Lower leg skin (tissue), 4 donors: Measurements from ENCODE around the gene NEDD8. TPM values are rescaled to one million over a fixed set of nuclear protein-coding genes. Genes with fewer than 3 reads are reported as not detected.

Experiments
- DNase-seq, 2 donors: peaks; one replicate each; pipeline ENCODE4 v3.0.0-alpha.2; 2019; ENCODE audit warnings: low spot score in 2 of 2
- H3K4me3 ChIP-seq: fragments of 200-600 bp; sonication (generic); 2 replicates; pipeline ENCODE4 v1.5.1; 2017; ENCODE audit warnings: mild to moderate bottlenecking, low read depth; ENCODE audit not compliant: poor library complexity, severe bottlenecking
- POLR2A ChIP-seq, 2 donors: fragments of 450-650 bp; IDR thresholded peaks; one replicate each; pipeline ENCODE4 v1.6.1; 2016 to 2017; ENCODE audit warnings: antibody characterized with exemption in 2 of 2, mild to moderate bottlenecking in 1 of 2, moderate library complexity in 1 of 2
- WGBS, 2 donors: methylation state at CpG; one replicate each; pipeline ENCODE4 v1.1.5; 2018; 5-methylcytosine and 5-hydroxymethylcytosine counted together
- intact Hi-C: fragments of 100-400 bp; cut with DNase I; formaldehyde crosslinking; loops from one replicate; pipeline ENCODE4 v1.15.0; 2023; ENCODE audit warnings: low total_unique reads
- total RNA-seq, 4 donors: library from RNA; depleted of rRNA; stranded (reverse); fragments of >200 nt; gene quantifications; one replicate each; pipeline ENCODE4 v1.1.0, GENCODE V29; 2016
- TF ChIP-seq, protein P1 (sequence below), 3 donors: fragments of 450-650 bp; IDR thresholded peaks; one replicate each; pipeline ENCODE4 v1.5.1; 2016; ENCODE audit warnings: antibody characterized with exemption in 3 of 3, mild to moderate bottlenecking in 3 of 3, moderate library complexity in 2 of 3

Gene NEDD8
- total RNA-seq, 4 donors from 2014 or later = 68.0 to 153 (median 107) TPM

DNA sequence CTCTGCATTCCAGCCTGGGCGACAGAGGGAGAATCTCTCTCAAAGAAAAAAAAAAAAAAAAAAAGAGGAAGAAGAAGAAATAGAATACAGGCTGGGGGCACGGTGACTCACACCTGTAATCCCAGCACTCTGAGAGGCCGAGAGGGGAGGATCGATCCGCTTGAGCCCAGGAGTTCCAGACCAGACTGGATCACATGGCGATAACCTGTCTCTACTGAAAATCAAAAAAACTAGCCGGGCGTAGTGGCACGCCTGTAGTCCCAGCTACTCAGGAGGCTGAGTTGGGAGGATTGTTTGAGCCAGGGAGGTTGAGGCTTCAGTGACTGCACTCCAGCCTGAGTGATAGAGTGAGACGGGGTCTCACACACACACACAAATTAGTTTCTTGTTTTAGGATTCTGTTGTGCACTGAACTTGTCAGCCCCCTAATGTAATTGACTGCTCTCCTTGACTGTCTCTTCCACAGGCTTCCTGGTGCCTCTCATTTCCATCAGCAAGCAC lies 11.2 kb upstream of the NEDD8 start:
- no peak for TF ChIP-seq POLR2A (IDR thresholded peaks at IDR 0.05)
- TF ChIP-seq, protein P1, sequence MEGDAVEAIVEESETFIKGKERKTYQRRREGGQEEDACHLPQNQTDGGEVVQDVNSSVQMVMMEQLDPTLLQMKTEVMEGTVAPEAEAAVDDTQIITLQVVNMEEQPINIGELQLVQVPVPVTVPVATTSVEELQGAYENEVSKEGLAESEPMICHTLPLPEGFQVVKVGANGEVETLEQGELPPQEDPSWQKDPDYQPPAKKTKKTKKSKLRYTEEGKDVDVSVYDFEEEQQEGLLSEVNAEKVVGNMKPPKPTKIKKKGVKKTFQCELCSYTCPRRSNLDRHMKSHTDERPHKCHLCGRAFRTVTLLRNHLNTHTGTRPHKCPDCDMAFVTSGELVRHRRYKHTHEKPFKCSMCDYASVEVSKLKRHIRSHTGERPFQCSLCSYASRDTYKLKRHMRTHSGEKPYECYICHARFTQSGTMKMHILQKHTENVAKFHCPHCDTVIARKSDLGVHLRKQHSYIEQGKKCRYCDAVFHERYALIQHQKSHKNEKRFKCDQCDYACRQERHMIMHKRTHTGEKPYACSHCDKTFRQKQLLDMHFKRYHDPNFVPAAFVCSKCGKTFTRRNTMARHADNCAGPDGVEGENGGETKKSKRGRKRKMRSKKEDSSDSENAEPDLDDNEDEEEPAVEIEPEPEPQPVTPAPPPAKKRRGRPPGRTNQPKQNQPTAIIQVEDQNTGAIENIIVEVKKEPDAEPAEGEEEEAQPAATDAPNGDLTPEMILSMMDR (IDR thresholded peaks at IDR 0.05) = no peak
- intact Hi-C loops = loop anchor here (2.0 kb wide), 1 partner anchor 53 kb away; no protein-coding TSS in a partner anchor
- peak in 1 of 2 donors; percentile 86 for DNase-seq
- H3K4me3 ChIP-seq = no peak overlapping the region
- 54 to 58% methylated on average over 10 of the region's 10 CpGs for WGBS, 2 donors

DNA sequence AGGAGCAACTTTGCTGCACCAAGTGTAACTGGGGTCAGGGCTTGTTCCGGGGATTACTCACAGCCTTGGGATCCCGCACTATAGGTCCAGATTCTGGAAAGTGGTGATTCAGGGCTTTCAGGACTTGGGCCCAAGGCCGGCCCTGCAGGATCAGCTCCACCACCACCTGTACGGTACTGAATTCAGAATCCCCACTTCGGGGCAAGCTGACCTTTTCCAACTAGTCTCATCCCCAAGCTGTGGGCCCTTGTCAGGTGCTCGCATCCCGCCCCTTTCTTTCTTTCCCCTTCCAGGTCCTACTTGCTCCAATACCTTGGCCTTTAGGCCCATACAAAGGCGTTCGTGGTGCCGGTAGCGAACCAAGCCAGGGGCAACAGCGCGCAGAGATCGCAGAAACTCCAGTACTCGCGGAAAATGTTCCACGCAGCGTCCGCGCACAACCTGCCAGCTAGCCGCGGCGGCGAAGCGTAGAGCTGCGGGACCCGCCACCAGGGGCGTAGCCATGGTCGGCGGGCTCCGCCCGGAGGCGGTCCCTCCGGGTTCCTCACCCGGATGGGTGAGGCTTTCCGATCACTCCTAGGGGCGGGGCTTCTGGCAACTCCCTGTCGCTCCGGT lies 9.8 kb upstream of the NEDD8 start:
- WGBS, 2 donors = 0 to 1% methylated on average over 27 to 28 of the region's 39 CpGs
- TF ChIP-seq, protein P1 (IDR thresholded peaks at IDR 0.05) = no peak
- intact Hi-C loops = loop anchor here (2.0 kb wide), 1 partner anchor 55 kb away; no protein-coding TSS in a partner anchor
- peak in 1 of 2 donors; percentile 97 for DNase-seq
- H3K4me3 ChIP-seq = peak overlapping the region; percentile 56

DNA sequence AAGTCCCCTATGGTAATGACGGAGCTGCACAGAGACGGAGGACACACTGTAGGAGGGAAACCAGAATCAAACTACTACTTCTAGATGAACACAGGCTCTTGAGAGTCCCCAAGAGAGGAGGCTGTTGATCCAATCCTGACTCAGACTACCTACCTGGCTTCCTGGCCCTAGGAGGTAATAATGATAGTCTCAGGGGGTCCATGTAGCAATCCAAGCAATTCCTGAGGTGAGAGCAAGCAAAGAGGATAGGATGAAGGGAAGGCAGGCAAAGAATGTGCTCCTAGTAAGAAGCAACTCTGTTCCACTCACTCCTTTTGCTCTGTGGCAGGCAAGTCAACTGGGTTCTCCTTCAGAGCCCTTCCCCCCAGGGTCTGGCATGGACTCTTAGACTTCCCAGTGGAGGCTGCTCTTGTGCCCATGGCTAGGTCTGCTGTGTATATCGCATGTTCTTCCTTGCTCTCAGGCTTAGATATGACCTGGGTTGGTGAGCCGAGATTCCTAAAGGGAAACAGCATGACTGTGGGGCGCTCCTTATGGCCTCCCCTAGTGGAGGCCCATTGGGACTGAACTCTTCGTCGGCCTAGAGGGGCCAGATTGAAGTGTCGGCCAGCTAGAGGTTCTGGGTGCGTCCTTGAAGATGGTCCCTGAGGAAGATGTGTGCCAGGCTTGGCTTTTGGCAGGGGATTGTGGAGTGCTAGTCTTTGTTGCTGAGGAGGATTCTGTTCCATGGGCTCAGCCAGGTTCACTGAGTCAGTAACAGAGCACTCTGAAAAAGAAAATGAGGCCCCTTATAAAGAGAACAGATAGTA lies 8.1 kb upstream of the NEDD8 start:
- WGBS, 2 donors = 81 to 82% methylated on average over 9 of the region's 9 CpGs
- DNase-seq = peak in 1 of 2 donors; percentile 83
- intact Hi-C loops = no loop called here
- TF ChIP-seq, protein P1 (IDR thresholded peaks at IDR 0.05) = no peak
- TF ChIP-seq POLR2A (IDR thresholded peaks at IDR 0.05) = no peak
- H3K4me3 ChIP-seq = no peak overlapping the region

DNA sequence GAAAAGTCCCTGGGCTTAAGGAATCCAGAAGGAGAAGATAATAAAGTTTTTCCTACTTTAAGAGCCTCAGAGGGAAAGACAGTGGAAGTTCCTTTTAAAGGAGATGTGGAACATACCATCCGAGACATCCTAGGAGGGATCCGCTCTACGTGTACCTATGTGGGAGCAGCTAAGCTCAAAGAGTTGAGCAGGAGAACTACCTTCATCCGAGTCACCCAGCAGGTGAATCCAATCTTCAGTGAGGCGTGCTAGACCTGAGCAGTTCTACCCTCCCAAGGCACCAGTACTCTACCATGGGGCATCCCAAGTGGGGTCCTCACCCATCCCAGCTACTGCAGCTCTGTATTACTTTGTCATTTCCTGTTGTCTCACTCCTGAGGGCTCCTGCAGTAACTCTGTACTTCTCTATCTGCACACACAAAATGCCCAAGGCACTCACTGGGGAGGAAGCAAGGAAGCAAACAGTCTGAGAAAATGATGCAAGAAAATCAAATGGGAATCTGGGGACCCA lies 6.4 kb upstream of the NEDD8 start:
- TF ChIP-seq, protein P1 (IDR thresholded peaks at IDR 0.05) = no peak
- no peak for TF ChIP-seq POLR2A (IDR thresholded peaks at IDR 0.05)
- intact Hi-C loops = no loop called here
- peak in 1 of 2 donors; percentile 63 for DNase-seq
- no peak overlapping the region for H3K4me3 ChIP-seq
- 86 to 90% methylated on average over 5 of the region's 5 CpGs for WGBS, 2 donors

DNA sequence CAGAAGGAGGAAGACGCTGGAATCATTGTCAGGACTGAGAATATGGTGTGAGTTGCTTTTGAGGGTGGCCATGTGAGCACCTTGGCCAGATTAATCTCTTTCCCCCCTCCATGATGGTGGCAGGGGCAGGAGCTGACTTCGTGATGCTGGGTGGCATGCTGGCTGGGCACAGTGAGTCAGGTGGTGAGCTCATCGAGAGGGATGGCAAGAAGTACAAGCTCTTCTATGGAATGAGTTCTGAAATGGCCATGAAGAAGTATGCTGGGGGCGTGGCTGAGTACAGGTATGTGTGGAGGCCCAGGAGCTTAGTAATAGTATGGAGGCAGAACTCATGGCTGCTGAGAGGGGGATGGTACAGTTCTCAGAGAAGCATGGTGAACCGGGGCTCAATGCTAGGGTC lies 6.0 kb upstream of the NEDD8 start:
- peak in 1 of 2 donors; percentile 74 for DNase-seq
- TF ChIP-seq, protein P1 (IDR thresholded peaks at IDR 0.05) = no peak
- no peak for TF ChIP-seq POLR2A (IDR thresholded peaks at IDR 0.05)
- H3K4me3 ChIP-seq = no peak overlapping the region
- WGBS, 2 donors = 63 to 76% methylated on average over 5 of the region's 5 CpGs
- intact Hi-C loops = no loop called here
